ENCODE results near the gene KIF23. TPM values are rescaled to one million over a fixed set of nuclear protein-coding genes. Genes with fewer than 3 reads are reported as not detected.

KIF23 gene
- total RNA-seq, 2 donors from 2014 or later: 1.6 to 4.3 TPM

DNA sequence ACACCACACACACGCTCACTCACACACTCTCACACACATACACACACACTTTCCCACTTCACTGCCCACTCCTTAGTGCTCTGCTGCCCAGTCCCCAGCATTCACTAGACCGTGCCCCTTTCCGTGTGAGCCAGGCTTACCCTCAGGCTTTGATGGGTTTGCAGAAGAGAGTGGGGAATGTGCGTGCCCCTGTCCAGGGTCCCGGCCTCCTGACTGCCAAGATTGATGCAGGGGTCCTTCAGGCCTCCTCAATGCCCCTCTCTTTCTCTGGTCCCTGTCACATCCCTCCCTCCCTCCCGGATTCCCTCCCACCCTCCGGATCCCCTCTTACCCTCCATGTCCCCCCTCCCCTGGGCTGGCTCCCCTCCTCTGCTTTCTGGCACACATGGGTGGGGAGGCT, 27.9 kb upstream of the KIF23 start:
- H3K4me1 Mint-ChIP-seq: peaks cover 5% of the 10 kb centered on the region
- ATAC-seq: no peak
- no peaks in the 10 kb centered on the region for H3K36me3 Mint-ChIP-seq (ENCODE audit: low read depth)
- H3K4me3 Mint-ChIP-seq: no peak overlapping the region
- no peak overlapping the region for H3K27ac Mint-ChIP-seq
- DNase-seq: no peak
- H3K9me3 ChIP-seq (ENCODE audit: control insufficient read depth, low read length, poor library complexity, severe bottlenecking): no peaks in the 10 kb centered on the region
- H3K27me3 Mint-ChIP-seq: peaks cover 9% of the 10 kb centered on the region

DNA sequence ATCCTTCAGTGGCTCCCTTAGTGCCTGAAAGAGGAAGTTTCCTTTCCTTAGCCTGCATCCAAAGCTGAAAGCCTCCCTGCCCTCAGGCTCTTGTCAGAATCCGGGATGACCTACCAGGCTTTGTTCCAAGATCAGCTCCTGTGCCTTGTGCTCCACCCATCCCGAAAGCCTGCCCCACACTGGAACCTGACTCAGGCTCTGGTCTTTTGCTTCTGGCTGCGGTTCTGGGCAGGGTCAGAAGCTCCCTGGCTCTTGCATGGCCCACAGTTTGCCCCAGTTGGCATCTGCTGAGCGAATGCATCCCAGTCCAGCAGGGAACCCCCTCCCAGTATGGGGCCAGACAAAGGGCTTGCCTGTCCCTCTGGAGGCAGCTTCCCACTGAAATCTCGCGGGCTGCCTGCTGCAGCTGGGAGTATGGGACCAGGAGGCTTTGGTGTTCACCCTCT, 25.9 kb upstream of the KIF23 start:
- Mint-ChIP-seq H3K4me1 (no peaks in the 10 kb centered on the region), H3K4me3 (no peak overlapping the region), H3K27ac (peak overlapping the region; percentile 60), H3K27me3 (peaks cover 10% of the 10 kb centered on the region), H3K36me3 (ENCODE audit: low read depth) (no peaks in the 10 kb centered on the region)
- DNase-seq (no peak), ATAC-seq (no peak)
- no peaks in the 10 kb centered on the region for H3K9me3 ChIP-seq (ENCODE audit: control insufficient read depth, low read length, poor library complexity, severe bottlenecking)

DNA sequence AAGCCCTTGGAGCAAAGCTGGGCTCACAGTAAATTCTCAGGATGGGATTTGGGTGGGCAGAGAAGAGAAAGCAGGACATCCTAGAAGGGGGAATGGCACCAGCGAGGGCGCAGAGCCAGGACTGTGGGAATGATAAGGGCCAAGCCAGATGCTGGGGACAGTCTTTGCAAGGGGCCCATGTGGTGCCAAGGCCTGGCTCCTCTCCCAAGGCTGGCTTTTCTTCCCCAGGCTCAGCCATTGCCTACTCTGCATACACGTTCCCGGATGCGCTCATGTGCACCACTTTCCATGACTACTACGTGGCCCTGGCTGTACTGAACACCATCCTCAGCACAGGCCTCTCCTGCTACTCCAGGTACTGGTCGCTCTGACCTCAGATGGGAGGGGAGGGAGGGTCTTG, 24.7 kb upstream of the KIF23 start:
- Mint-ChIP-seq H3K27me3 (peaks cover 10% of the 10 kb centered on the region), H3K36me3 (ENCODE audit: low read depth) (no peaks in the 10 kb centered on the region), H3K4me1 (peaks cover 2% of the 10 kb centered on the region), H3K27ac (no peak overlapping the region), H3K4me3 (no peak overlapping the region)
- DNase-seq (no peak), ATAC-seq (no peak)
- no peaks in the 10 kb centered on the region for H3K9me3 ChIP-seq (ENCODE audit: control insufficient read depth, low read length, poor library complexity, severe bottlenecking)

DNA sequence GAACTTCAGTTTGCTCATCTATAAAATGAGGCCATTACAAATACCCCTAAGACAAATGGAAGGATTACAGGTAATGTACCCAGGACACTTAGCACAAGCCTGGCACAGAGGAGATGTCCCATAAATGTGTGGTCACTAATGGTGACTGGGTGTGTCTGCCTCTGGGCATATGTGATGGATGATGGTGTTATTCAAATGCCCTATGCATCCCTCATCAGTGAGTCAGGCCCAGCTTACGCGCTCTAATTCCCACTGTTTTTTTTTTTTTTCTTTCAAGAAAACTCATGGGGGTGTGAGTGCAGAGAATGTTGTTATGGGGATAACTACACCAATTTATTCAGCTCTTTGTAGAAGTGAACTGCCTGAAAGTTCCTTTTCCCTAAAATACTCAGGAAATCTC, 23.6 kb upstream of the KIF23 start:
- no peak for ATAC-seq
- no peak overlapping the region for H3K4me3 Mint-ChIP-seq

DNA sequence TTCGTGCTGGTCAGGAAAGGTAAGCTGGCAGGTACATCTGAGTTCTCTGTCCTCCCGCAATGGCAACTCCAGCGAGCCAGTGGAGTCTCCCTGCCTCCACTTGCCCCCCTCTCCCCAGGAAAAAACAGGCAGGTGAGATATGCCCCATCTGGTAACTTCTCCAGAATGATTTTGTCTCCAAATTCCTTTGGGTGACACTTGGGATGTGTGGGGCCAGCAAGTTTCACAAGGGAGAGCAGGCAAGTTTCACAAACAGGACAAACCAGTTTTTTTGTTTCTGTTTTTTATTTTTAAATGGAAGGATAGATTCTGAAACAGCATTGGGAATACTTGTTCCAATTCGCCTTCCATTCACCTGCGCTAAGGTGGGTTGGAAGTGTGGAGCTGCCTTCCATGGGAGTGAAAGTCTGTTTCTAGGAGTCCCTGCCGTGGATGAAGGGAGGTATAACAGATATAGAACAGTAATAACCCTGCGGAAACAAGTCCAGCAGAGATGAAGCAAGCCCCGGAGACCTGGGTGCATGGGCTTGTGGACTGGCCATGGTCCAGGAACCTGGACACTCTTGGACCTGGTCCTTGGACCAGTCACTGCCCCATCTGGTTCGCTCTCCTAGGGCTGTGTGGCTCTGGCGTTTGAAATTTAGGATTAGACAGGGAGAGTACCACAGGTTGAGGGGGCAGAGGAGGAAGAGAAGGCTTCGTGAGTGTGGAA, 22.9 kb upstream of the KIF23 start:
- DNase-seq (no peak), ATAC-seq (no peak)
- H3K4me3 Mint-ChIP-seq: no peak overlapping the region
- no peak overlapping the region for H3K27ac Mint-ChIP-seq
- H3K36me3 Mint-ChIP-seq (ENCODE audit: low read depth): no peaks in the 10 kb centered on the region
- peaks cover 10% of the 10 kb centered on the region for H3K27me3 Mint-ChIP-seq
- no peaks in the 10 kb centered on the region for H3K9me3 ChIP-seq (ENCODE audit: control insufficient read depth, low read length, poor library complexity, severe bottlenecking)
- peaks cover 6% of the 10 kb centered on the region for H3K4me1 Mint-ChIP-seq

More for the DNA sequence above, 23.6 kb upstream of the KIF23 start:
- no peak overlapping the region for H3K27ac Mint-ChIP-seq
- DNase-seq: no peak
- no peaks in the 10 kb centered on the region for H3K9me3 ChIP-seq (ENCODE audit: control insufficient read depth, low read length, poor library complexity, severe bottlenecking)
- no peaks in the 10 kb centered on the region for H3K36me3 Mint-ChIP-seq (ENCODE audit: low read depth)
- peaks cover 6% of the 10 kb centered on the region for H3K4me1 Mint-ChIP-seq
- peaks cover 10% of the 10 kb centered on the region for H3K27me3 Mint-ChIP-seq

DNA sequence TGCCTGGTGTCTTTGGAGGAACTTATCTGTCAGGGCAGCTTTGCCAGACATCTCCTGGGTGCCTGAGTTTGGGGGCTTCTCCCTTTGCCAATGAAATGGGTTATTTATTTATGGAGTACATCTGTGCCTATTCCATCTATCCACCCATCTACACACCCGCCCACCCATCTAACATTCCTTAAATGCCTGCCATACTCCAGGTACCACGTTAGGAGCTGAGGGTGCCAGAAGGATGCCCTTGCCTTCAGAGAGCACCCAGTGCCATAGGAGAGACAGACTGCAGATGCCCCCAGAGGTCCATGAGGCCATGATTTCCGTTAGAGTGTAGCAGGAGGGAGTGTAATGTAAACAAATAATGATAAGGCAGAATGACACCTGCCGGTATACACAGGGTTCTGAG, 21.8 kb upstream of the KIF23 start:
- H3K36me3 Mint-ChIP-seq (ENCODE audit: low read depth): no peaks in the 10 kb centered on the region
- H3K4me3 Mint-ChIP-seq: no peak overlapping the region
- no peak for DNase-seq
- H3K27me3 Mint-ChIP-seq: peaks cover 10% of the 10 kb centered on the region
- H3K9me3 ChIP-seq (ENCODE audit: control insufficient read depth, low read length, poor library complexity, severe bottlenecking): no peaks in the 10 kb centered on the region
- ATAC-seq: no peak
- H3K4me1 Mint-ChIP-seq: peaks cover 6% of the 10 kb centered on the region
- no peak overlapping the region for H3K27ac Mint-ChIP-seq

DNA sequence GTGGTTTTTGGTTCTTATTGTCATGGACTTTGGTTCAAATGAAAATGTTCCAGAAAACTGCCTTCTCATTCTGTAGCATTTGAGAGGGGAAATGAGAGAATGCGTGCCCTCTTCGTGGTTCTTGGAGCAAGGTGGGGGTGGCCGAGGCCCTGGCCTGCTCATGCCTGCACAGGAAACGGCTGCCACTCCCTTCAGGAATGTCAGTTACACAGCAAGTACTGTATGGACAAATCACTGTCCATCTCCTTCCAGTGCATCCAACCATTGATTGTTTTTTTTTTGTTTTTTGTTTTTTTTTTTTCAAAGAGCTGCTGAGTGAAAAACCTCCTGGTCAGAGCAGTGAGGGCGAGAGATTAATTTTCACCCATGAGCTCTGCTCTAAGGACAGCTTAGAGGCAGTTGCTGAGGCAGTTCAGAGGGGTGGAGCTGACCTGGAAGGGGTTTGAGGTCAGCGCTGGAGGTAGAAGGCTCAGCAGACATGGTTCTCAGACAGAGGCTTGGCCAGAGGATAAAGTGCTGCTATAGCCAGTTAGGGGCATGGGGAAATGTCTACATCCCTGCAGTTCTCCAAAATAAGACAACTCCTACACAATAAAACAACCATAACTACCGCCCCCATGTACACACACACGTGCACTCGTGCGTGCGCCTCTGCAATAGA, 20.2 kb upstream of the KIF23 start:
- peaks cover 10% of the 10 kb centered on the region for H3K27me3 Mint-ChIP-seq
- H3K4me3 Mint-ChIP-seq: no peak overlapping the region
- ATAC-seq (no peak), DNase-seq (no peak)
- H3K36me3 Mint-ChIP-seq (ENCODE audit: low read depth): no peaks in the 10 kb centered on the region
- no peak overlapping the region for H3K27ac Mint-ChIP-seq
- peaks cover 12% of the 10 kb centered on the region for H3K4me1 Mint-ChIP-seq
- H3K9me3 ChIP-seq (ENCODE audit: control insufficient read depth, low read length, poor library complexity, severe bottlenecking): no peaks in the 10 kb centered on the region

DNA sequence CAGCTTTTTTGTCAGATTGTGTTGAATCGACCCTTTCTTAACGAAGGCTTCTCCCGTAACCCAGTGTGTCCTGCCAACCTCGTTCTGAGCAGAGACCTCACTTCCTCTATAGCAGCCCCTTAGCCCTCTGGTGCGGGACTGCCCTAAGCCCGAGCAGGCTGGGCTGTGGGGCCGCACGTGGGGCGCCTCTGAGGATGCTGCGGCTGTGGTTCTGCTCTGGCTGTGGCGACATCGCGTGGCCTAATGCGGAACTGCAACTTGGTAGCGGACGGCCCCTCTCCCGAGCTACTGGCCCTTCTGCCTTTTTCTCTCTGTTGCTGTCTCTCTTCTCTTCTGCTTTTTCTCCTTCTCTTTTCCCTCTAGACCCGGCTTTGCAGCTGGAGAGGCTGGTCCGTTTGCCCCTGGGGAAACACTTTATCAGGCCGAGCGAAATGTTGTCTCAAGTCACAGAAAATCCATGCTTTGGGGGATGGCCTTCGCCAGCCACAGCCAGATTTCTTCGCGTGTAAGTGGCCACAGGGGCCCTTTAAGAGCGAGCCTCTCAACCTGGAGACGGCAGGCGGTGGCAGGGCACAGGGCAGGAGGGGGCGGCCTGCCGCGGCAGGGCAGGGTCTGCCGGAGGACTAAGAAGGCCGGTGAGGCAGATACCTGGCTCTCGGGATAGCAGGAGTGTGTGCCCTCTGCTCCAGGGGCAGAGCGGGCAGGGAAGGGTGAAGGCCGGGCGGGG, 19.4 kb upstream of the KIF23 start:
- peak; percentile 98 for ATAC-seq
- Mint-ChIP-seq H3K36me3 (ENCODE audit: low read depth) (no peaks in the 10 kb centered on the region), H3K27ac (no peak overlapping the region), H3K27me3 (peaks cover 10% of the 10 kb centered on the region), H3K4me3 (no peak overlapping the region), H3K4me1 (peaks cover 12% of the 10 kb centered on the region)
- DNase-seq: peak; percentile 64 to 85 (median 71)
- H3K9me3 ChIP-seq (ENCODE audit: control insufficient read depth, low read length, poor library complexity, severe bottlenecking): no peaks in the 10 kb centered on the region

DNA sequence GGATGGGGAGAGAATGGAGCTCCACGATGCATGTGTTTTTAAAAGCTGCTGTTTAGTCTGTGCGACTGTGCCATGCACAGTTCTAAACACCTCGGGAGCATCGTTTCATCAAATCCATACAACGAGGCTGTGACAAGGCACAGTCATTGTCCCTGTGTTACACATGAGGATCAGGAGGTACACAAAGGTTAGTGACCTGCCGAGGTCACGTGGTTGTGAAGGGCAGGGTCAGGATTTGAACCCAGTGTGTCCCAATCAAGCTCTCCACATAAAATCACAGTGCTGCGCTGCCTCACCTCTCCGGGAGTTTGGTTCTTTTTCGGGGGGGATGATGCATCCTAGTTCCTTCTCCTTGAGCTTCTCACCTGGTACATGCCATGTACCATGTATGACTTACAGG, 18.7 kb upstream of the KIF23 start:
- Mint-ChIP-seq H3K4me3 (no peak overlapping the region), H3K36me3 (ENCODE audit: low read depth) (no peaks in the 10 kb centered on the region), H3K27ac (no peak overlapping the region), H3K4me1 (peaks cover 12% of the 10 kb centered on the region), H3K27me3 (peaks cover 10% of the 10 kb centered on the region)
- H3K9me3 ChIP-seq (ENCODE audit: control insufficient read depth, low read length, poor library complexity, severe bottlenecking): no peaks in the 10 kb centered on the region
- DNase-seq (no peak), ATAC-seq (no peak)

DNA sequence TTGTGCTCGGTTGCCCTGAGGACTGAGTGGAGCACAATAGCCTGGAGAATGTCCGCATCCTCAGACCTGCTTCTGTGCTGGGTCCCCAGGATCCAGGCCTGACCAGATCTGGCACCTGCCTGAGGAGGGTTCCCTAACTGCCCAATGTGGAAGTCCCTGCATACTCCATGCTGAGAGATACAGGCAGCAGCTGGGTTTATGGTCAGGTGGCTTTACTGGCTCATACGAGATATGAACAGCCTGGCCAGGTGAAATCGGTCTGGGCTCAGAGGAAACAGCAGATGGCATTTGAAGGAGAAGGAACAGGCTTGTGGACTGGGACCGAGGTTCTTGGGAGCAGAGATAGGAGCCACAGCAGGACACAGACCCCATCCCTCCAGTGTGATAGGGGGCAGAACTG, 18.2 kb upstream of the KIF23 start:
- Mint-ChIP-seq H3K36me3 (ENCODE audit: low read depth) (no peaks in the 10 kb centered on the region), H3K4me3 (no peak overlapping the region)

DNA sequence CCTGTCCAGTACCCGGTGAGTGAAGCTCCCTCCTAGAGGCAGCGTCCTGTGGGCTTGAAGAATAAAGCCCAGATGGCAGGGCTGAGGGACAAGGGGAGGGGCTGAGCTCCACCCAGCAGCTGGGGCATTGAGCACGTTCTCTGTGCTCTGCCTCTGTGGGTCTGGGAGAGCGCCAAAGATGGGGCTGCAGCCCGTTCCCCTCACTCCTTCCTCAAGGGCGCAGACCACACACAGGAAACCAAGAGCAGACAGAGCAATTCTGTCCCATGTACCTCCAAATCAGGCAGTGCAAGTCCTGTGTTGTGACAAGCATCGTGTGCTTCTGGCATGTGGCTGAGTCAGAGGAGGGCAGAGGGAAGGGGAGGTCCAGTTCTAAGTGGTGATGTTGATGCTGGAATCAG, 15.7 kb upstream of the KIF23 start:
- Mint-ChIP-seq H3K27me3 (peaks cover 4% of the 10 kb centered on the region), H3K4me1 (peaks cover 12% of the 10 kb centered on the region), H3K36me3 (ENCODE audit: low read depth) (no peaks in the 10 kb centered on the region), H3K27ac (no peak overlapping the region), H3K4me3 (no peak overlapping the region)
- ATAC-seq (peak; percentile 22), DNase-seq (no peak)
- H3K9me3 ChIP-seq (ENCODE audit: control insufficient read depth, low read length, poor library complexity, severe bottlenecking): no peaks in the 10 kb centered on the region

More for the DNA sequence above, 18.2 kb upstream of the KIF23 start:
- no peaks in the 10 kb centered on the region for H3K9me3 ChIP-seq (ENCODE audit: control insufficient read depth, low read length, poor library complexity, severe bottlenecking)
- ATAC-seq (no peak), DNase-seq (no peak)
- Mint-ChIP-seq H3K4me1 (peaks cover 12% of the 10 kb centered on the region), H3K27ac (no peak overlapping the region), H3K27me3 (peaks cover 10% of the 10 kb centered on the region)

DNA sequence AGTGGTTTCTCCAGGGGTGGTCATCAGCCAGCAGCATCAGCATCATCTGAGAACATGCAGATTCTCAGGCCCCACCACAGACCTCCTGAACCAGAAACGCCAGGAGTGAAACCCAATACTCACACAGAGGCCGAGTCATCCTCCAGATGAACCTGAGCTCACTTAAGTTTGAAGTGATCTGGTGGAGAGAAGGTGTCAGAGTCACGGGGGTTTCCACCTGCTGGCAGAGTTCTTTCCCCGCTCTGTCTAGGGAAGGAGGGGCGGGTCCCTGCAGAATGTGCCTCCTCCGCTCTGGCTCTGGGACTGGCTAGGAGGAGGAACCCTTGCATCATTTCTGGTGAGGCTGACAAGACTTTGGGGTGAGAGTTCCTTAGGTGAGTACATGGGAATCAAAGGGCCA, 13.3 kb upstream of the KIF23 start:
- Mint-ChIP-seq H3K4me1 (peaks cover 6% of the 10 kb centered on the region), H3K27ac (no peak overlapping the region), H3K36me3 (ENCODE audit: low read depth) (no peaks in the 10 kb centered on the region), H3K27me3 (peaks cover 15% of the 10 kb centered on the region), H3K4me3 (no peak overlapping the region)
- no peak for DNase-seq
- H3K9me3 ChIP-seq (ENCODE audit: control insufficient read depth, low read length, poor library complexity, severe bottlenecking): no peaks in the 10 kb centered on the region
- no peak for ATAC-seq

DNA sequence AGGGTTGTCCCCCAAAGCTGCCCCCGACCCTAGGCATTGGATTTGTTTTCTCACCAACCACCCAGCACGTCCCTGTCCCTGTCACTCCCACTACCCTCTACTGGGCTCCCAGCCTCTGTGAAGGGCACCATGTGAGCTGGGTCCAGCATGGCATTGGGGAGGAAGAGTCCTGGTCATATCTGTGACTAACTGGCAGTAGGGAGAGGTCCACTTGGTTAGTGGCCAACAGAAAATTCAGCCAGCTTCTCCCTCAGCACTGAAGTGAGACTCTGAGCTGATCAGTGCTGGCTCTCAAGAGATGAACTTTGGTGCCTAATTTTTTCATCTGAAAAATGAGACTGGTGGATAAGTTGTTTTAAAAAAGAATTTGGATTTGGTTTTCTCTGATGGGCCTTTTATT, 11.3 kb upstream of the KIF23 start:
- peaks cover 23% of the 10 kb centered on the region for H3K27me3 Mint-ChIP-seq
- no peak for DNase-seq
- no peak overlapping the region for H3K27ac Mint-ChIP-seq
- no peaks in the 10 kb centered on the region for H3K36me3 Mint-ChIP-seq (ENCODE audit: low read depth)
- no peaks in the 10 kb centered on the region for H3K9me3 ChIP-seq (ENCODE audit: control insufficient read depth, low read length, poor library complexity, severe bottlenecking)
- H3K4me3 Mint-ChIP-seq: no peak overlapping the region
- no peak for ATAC-seq
- H3K4me1 Mint-ChIP-seq: peaks cover 4% of the 10 kb centered on the region

All from T-helper 17 cell (primary cell).